GM21447 (cell line): Measurements from ENCODE around the gene CHAMP1.

Experiments
- ATAC-seq: cut with Tn5 transposase; IDR thresholded peaks from one replicate; pipeline ENCODE4 v1.9.1; 2021; ENCODE audit not compliant: unreplicated experiment

CHAMP1 gene

GRCh38 chr13:114299604-114300305 is 14.5 kb upstream of the CHAMP1 start:
- no peak for ATAC-seq

GRCh38 chr13:114303700-114304327 is 10.5 kb upstream of the CHAMP1 start:
- ATAC-seq: no peak

GRCh38 chr13:114304346-114305034 is 9.8 kb upstream of the CHAMP1 start:
- no peak for ATAC-seq

- no peak for ATAC-seq
These were observed 5.2 kb upstream of the CHAMP1 start for GRCh38 chr13:114309086-114309485.

GRCh38 chr13:114309806-114310410 is 4.4 kb upstream of the CHAMP1 start:
- ATAC-seq: no peak

GRCh38 chr13:114310956-114311355 is 3.3 kb upstream of the CHAMP1 start:
- ATAC-seq: no peak

- ATAC-seq: no peak
These were observed 2.9 kb upstream of the CHAMP1 start for GRCh38 chr13:114311387-114311786.

- no peak for ATAC-seq
These were observed 2.4 kb upstream of the CHAMP1 start for GRCh38 chr13:114311908-114312307.

GRCh38 chr13:114313061-114313860 is 1.0 kb upstream of the CHAMP1 start:
- peak; percentile 35 for ATAC-seq

- ATAC-seq: no peak
These were observed 927 bp downstream of the CHAMP1 start for GRCh38 chr13:114315074-114315785.

GRCh38 chr13:114318624-114319023 is 4.3 kb downstream of the CHAMP1 start:
- ATAC-seq: no peak

- no peak for ATAC-seq
These were observed 5.2 kb downstream of the CHAMP1 start for GRCh38 chr13:114319441-114319913.

- no peak for ATAC-seq
These were observed 5.8 kb downstream of the CHAMP1 start for GRCh38 chr13:114320065-114320464.

GRCh38 chr13:114321256-114321655 is 7.0 kb downstream of the CHAMP1 start:
- ATAC-seq: no peak

GRCh38 chr13:114323349-114323748 is 9.0 kb downstream of the CHAMP1 start:
- no peak for ATAC-seq

GRCh38 chr13:114324334-114324733 is 10.0 kb downstream of the CHAMP1 start:
- ATAC-seq: no peak

GRCh38 chr13:114325729-114326128 is 11.4 kb downstream of the CHAMP1 start:
- no peak for ATAC-seq

- no peak for ATAC-seq
These were observed 13.7 kb downstream of the CHAMP1 start for GRCh38 chr13:114328034-114328433.

GRCh38 chr13:114328595-114328994 is 14.3 kb downstream of the CHAMP1 start:
- ATAC-seq: no peak

- no peak for ATAC-seq
These were observed 15.8 kb downstream of the CHAMP1 start for GRCh38 chr13:114330086-114330485.
